ENCODE results near the gene SNRPA.

Gene SNRPA

DNA sequence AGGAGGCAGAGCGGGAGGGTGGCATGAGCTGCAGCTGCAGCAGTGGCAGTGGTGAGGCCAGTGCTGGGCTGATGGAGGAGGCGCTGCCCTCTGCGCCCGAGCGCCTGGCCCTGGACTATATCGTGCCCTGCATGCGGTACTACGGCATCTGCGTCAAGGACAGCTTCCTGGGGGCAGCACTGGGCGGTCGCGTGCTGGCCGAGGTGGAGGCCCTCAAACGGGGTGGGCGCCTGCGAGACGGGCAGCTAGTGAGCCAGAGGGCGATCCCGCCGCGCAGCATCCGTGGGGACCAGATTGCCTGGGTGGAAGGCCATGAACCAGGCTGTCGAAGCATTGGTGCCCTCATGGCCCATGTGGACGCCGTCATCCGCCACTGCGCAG is 50.0 kb downstream of the SNRPA start (continued):
- TF ChIP-seq ZNF140 (tag by site-specific recombination; IDR thresholded peaks at IDR 0.05) = no peak

DNA sequence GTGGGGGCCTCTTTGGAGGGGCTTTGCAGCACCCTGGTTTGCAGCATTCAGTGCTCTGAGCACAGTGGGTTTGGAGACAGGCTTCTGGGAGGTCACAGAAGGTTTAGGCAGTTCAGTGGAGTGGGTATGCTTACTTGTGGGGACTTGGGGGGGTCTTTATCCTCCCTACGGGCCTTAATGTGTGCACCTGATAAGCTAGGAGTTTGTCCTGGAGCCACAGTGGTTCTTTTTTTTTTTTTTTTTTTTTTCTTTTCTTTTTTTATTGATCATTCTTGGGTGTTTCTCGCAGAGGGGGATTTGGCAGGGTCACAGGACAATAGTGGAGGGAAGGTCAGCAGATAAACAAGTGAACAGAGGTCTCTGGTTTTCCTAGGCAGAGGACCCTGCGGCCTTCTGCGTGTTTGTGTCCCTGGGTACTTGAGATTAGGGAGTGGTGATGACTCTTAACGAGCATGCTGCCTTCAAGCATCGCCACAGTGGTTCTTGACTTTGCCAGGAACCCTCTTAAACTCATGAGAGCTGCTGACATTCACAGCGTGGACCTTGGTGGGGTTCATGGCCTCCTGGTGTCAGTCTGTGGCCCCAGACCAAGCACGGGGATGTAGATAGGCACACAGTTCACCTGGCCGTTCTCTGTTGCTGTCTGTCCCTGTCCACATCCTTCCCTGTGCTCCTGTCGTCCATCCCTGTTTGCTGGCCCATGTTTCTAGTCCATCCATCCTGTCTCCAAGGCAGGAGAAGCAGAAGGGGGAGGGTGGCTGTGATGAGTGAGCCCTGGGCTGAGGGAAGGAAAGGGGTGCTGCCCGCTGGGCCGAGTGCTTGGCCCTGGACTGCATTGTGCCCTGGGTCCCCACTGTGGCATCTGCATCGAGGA is 50.7 kb downstream of the SNRPA start:
- TF ChIP-seq ZNF521 (tag by site-specific recombination; IDR thresholded peaks at IDR 0.05) = no peak
- peak; percentile 68 for TF ChIP-seq WT1 (tag by site-specific recombination; IDR thresholded peaks at IDR 0.05)
- TF ChIP-seq ZNF362 (tag by site-specific recombination; IDR thresholded peaks at IDR 0.05) = peak; percentile 94
- 0 out of 2 replicates have a peak, but pooled peaks have one; percentile 21 for TF ChIP-seq ZXDB (tag by site-specific recombination; IDR thresholded peaks at IDR 0.05)
- 0 out of 2 replicates have a peak, but pooled peaks have one; percentile 8 for TF ChIP-seq SP3 (tag by site-specific recombination; IDR thresholded peaks at IDR 0.05)
- TF ChIP-seq ZBTB48 (tag by site-specific recombination; IDR thresholded peaks at IDR 0.05) = peak; percentile 56; the same call in 1 of the 2 replicates
- TF ChIP-seq, protein P1, sequence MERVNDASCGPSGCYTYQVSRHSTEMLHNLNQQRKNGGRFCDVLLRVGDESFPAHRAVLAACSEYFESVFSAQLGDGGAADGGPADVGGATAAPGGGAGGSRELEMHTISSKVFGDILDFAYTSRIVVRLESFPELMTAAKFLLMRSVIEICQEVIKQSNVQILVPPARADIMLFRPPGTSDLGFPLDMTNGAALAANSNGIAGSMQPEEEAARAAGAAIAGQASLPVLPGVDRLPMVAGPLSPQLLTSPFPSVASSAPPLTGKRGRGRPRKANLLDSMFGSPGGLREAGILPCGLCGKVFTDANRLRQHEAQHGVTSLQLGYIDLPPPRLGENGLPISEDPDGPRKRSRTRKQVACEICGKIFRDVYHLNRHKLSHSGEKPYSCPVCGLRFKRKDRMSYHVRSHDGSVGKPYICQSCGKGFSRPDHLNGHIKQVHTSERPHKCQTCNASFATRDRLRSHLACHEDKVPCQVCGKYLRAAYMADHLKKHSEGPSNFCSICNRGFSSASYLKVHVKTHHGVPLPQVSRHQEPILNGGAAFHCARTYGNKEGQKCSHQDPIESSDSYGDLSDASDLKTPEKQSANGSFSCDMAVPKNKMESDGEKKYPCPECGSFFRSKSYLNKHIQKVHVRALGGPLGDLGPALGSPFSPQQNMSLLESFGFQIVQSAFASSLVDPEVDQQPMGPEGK (tag by site-specific recombination; IDR thresholded peaks at IDR 0.05) = peak; percentile 23
- TF ChIP-seq ZNF366 (tag by site-specific recombination; conservative IDR thresholded peaks at IDR 0.05) = peak; percentile 51; the same call in 1 of the 2 replicates
- TF ChIP-seq ZEB2 (tag by site-specific recombination; IDR thresholded peaks at IDR 0.05) = no peak
- TF ChIP-seq HIC1 (tag by site-specific recombination; IDR thresholded peaks at IDR 0.05) = 0 out of 2 replicates have a peak, but pooled peaks have one; percentile 17
- TF ChIP-seq ZNF621 (tag by site-specific recombination; IDR thresholded peaks at IDR 0.05) = no peak
- peak; percentile 68 for TF ChIP-seq ZIC2 (tag by site-specific recombination; IDR thresholded peaks at IDR 0.05)
- TF ChIP-seq ZFP3 (tag by site-specific recombination; IDR thresholded peaks at IDR 0.05; ENCODE audit: low read depth) = no peak
- TF ChIP-seq, protein P2, sequence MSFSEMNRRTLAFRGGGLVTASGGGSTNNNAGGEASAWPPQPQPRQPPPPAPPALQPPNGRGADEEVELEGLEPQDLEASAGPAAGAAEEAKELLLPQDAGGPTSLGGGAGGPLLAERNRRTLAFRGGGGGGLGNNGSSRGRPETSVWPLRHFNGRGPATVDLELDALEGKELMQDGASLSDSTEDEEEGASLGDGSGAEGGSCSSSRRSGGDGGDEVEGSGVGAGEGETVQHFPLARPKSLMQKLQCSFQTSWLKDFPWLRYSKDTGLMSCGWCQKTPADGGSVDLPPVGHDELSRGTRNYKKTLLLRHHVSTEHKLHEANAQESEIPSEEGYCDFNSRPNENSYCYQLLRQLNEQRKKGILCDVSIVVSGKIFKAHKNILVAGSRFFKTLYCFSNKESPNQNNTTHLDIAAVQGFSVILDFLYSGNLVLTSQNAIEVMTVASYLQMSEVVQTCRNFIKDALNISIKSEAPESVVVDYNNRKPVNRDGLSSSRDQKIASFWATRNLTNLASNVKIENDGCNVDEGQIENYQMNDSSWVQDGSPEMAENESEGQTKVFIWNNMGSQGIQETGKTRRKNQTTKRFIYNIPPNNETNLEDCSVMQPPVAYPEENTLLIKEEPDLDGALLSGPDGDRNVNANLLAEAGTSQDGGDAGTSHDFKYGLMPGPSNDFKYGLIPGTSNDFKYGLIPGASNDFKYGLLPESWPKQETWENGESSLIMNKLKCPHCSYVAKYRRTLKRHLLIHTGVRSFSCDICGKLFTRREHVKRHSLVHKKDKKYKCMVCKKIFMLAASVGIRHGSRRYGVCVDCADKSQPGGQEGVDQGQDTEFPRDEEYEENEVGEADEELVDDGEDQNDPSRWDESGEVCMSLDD (tag by site-specific recombination; IDR thresholded peaks at IDR 0.05) = peak; percentile 56; the same call in 1 of the 2 replicates
- Histone ChIP-seq H3K27ac (ENCODE audit: extremely low read depth, low read depth, low read length) (peak overlapping the region; percentile 67; the same call in 1 of the 2 replicates), H3K4me1 (ENCODE audit: control insufficient read depth, insufficient read depth, low read length) (peaks cover 72% of the 10 kb centered on the region), H3K36me3 (ENCODE audit: control insufficient read depth in 2 of 2, insufficient read depth in 1 of 2, low read length in 2 of 2) (peaks cover 35 to 52% of the 10 kb centered on the region in 2 experiments), H3K9me3 (ENCODE audit: control insufficient read depth, insufficient read depth, low read depth, low read length) (no peaks in the 10 kb centered on the region), H3K4me3 (ENCODE audit: low read depth, low read length) (no peak overlapping the region)
- POLR2A ChIA-PET = interaction anchor here (0.5 to 8.6 kb wide), 8 partner anchors 20 to 203 kb away, joined by 3 to 86 read pairs (median 6); partner anchors contain the start of genes ACTMAP, RAB4B and SNRPA
- CTCF ChIA-PET = interaction anchor here (0.8 to 1.1 kb wide), 5 partner anchors 8 to 174 kb away, joined by 3 to 4 read pairs (median 3); no protein-coding TSS in a partner anchor
